H9 (cell line): ENCODE measurements around the gene PRR15. TPM values are rescaled to one million over a fixed set of nuclear protein-coding genes. Genes with fewer than 3 reads are reported as not detected.

ENCODE experiments used
- DNase-seq: peaks from one replicate; pipeline ENCODE4 v3.0.0-alpha.2; 2017
- H2AFZ ChIP-seq: one replicate; pipeline ENCODE4 v1.6.1; 2013; ENCODE audit warnings: mild to moderate bottlenecking, low read length, control low read depth, moderate library complexity
- H2AK5ac ChIP-seq: 2 replicates; pipeline ENCODE4 v1.6.1; 2013; ENCODE audit warnings: low read length, control low read depth, mixed read lengths; ENCODE audit not compliant: insufficient read length
- H2BK120ac ChIP-seq: one replicate; pipeline ENCODE4 v1.6.1; 2013; ENCODE audit warnings: low read depth, mild to moderate bottlenecking, low read length, control low read depth, inconsistent platforms; ENCODE audit not compliant: poor library complexity, severe bottlenecking
- H2BK12ac ChIP-seq: 2 replicates; pipeline ENCODE4 v1.6.1; 2013; ENCODE audit warnings: low read length, control low read depth, mixed read lengths, low read depth; ENCODE audit not compliant: insufficient read length
- H2BK15ac ChIP-seq: 2 replicates; pipeline ENCODE4 v1.6.1; 2013; ENCODE audit warnings: low read depth, low read length, control low read depth
- H2BK20ac ChIP-seq: one replicate; pipeline ENCODE4 v1.6.1; 2013; ENCODE audit warnings: low read depth, mild to moderate bottlenecking, low read length, control low read depth, inconsistent platforms; ENCODE audit not compliant: poor library complexity, severe bottlenecking
- H2BK5ac ChIP-seq: 2 replicates; pipeline ENCODE4 v1.6.1; 2013; ENCODE audit warnings: low read length, control low read depth, mixed read lengths; ENCODE audit not compliant: insufficient read length
- H3K14ac ChIP-seq: 2 replicates; pipeline ENCODE4 v1.6.1; 2013; ENCODE audit warnings: low read length, control low read depth; ENCODE audit not compliant: insufficient read depth
- H3K18ac ChIP-seq: 2 replicates; pipeline ENCODE4 v1.6.1; 2013; ENCODE audit warnings: low read depth, mild to moderate bottlenecking, mixed read lengths, low read length, control low read depth; ENCODE audit not compliant: insufficient read length
- H3K23ac ChIP-seq: 2 replicates; pipeline ENCODE4 v1.6.1; 2013; ENCODE audit warnings: low read length, control low read depth, mixed read lengths, low read depth; ENCODE audit not compliant: insufficient read length
- H3K23me2 ChIP-seq: 2 replicates; pipeline ENCODE4 v1.6.1; 2013; ENCODE audit warnings: low read depth, mild to moderate bottlenecking, mixed read lengths, low read length, control low read depth; ENCODE audit not compliant: insufficient read length, poor library complexity, severe bottlenecking
- H3K27ac ChIP-seq: 2 replicates; pipeline ENCODE4 v1.5.1; 2013; ENCODE audit warnings: low read length, control low read depth, mixed read lengths, low read depth; ENCODE audit not compliant: insufficient read length
- H3K27me3 ChIP-seq: 2 replicates; pipeline ENCODE4 v1.6.1; 2013; ENCODE audit warnings: low read length, control low read depth, inconsistent platforms; ENCODE audit not compliant: insufficient read depth
- H3K4ac ChIP-seq: 2 replicates; pipeline ENCODE4 v1.6.1; 2013; ENCODE audit warnings: low read depth, mild to moderate bottlenecking, control low read depth, inconsistent platforms, low read length, moderate library complexity
- H3K4me1 ChIP-seq: 2 replicates; pipeline ENCODE4 v1.6.1; 2013; ENCODE audit warnings: low read length, control low read depth, inconsistent platforms; ENCODE audit not compliant: insufficient read depth
- H3K4me2 ChIP-seq: 2 replicates; pipeline ENCODE4 v1.6.1; 2013; ENCODE audit warnings: low read length, control low read depth, mixed read lengths; ENCODE audit not compliant: insufficient read length, insufficient read depth
- H3K56ac ChIP-seq: 2 replicates; pipeline ENCODE4 v1.6.1; 2013; ENCODE audit warnings: low read depth, mild to moderate bottlenecking, mixed read lengths, low read length, control low read depth; ENCODE audit not compliant: insufficient read length
- H3K79me1 ChIP-seq: 2 replicates; pipeline ENCODE4 v1.6.1; 2013; ENCODE audit warnings: low read depth, mild to moderate bottlenecking, moderate library complexity, low read length, control low read depth, inconsistent platforms; ENCODE audit not compliant: insufficient read depth, poor library complexity, severe bottlenecking
- H3K79me2 ChIP-seq: 2 replicates; pipeline ENCODE4 v1.6.1; 2013; ENCODE audit warnings: low read length, control low read depth, inconsistent platforms; ENCODE audit not compliant: insufficient read depth
- H3K9ac ChIP-seq: 2 replicates; pipeline ENCODE4 v1.6.1; 2013; ENCODE audit warnings: low read length, control low read depth, mixed read lengths; ENCODE audit not compliant: insufficient read length; ENCODE audit errors: extremely low read depth
- H3K9me3 ChIP-seq: one replicate; pipeline ENCODE4 v1.6.1; 2013; ENCODE audit warnings: low read depth, low read length, inconsistent platforms; ENCODE audit not compliant: control insufficient read depth
- H3T11ph ChIP-seq: one replicate; pipeline ENCODE4 v1.6.1; 2013; ENCODE audit warnings: mild to moderate bottlenecking, low read length, control low read depth, inconsistent platforms
- H4K20me1 ChIP-seq: one replicate; pipeline ENCODE4 v1.6.1; 2013; ENCODE audit not compliant: control insufficient read depth, insufficient read length, insufficient read depth
- H4K5ac ChIP-seq: 2 replicates; pipeline ENCODE4 v1.6.1; 2013; ENCODE audit warnings: low read depth, mild to moderate bottlenecking, mixed read lengths, low read length, control low read depth; ENCODE audit not compliant: insufficient read length
- H4K8ac ChIP-seq: replicated peaks from 2 replicates; pipeline ENCODE4 v1.6.1; 2013; ENCODE audit warnings: low read length, control low read depth, mixed read lengths, low read depth; ENCODE audit not compliant: insufficient read length
- H4K91ac ChIP-seq: 2 replicates; pipeline ENCODE4 v1.6.1; 2013; ENCODE audit warnings: low read depth, mild to moderate bottlenecking, moderate library complexity, mixed read lengths, low read length, control low read depth; ENCODE audit not compliant: insufficient read length
- H3K27ac Mint-ChIP-seq, 3 experiments: 2 replicates in 2 of 3; 3 replicates in 1 of 3; pipeline ENCODE4 v1.8.0; 2020 to 2021; ENCODE audit warnings: mixed read lengths in 3 of 3, mild to moderate bottlenecking in 1 of 3, moderate library complexity in 1 of 3
- H3K27me3 Mint-ChIP-seq: 2 replicates; pipeline ENCODE4 v1.8.0; 2021; ENCODE audit warnings: low read depth, mild to moderate bottlenecking, moderate library complexity, mixed read lengths
- H3K36me3 Mint-ChIP-seq, 3 experiments: 2 replicates in 2 of 3; 3 replicates in 1 of 3; pipeline ENCODE4 v1.8.0; 2020 to 2021; ENCODE audit warnings: low read depth in 3 of 3, mixed read lengths in 3 of 3; ENCODE audit not compliant: insufficient read depth in 1 of 3
- H3K4me1 Mint-ChIP-seq, 2 experiments: 2 replicates each; pipeline ENCODE4 v1.8.0; 2020; ENCODE audit warnings: mixed read lengths in 2 of 2
- H3K4me3 Mint-ChIP-seq, 2 experiments: 2 replicates in 1 of 2; 3 replicates in 1 of 2; pipeline ENCODE4 v1.8.0; 2020 to 2021; ENCODE audit warnings: mild to moderate bottlenecking in 2 of 2, mixed read lengths in 2 of 2, moderate library complexity in 1 of 2
- H3K9me3 Mint-ChIP-seq, 2 experiments: 2 replicates in 1 of 2; 3 replicates in 1 of 2; pipeline ENCODE4 v1.8.0; 2020; ENCODE audit warnings: mild to moderate bottlenecking in 2 of 2, mixed read lengths in 2 of 2, moderate library complexity in 1 of 2
- CTCF ChIP-seq: fragments of 200-600 bp; sonication (generic); conservative IDR thresholded peaks from 3 replicates; pipeline ENCODE4 v1.8.0; 2021; ENCODE audit warnings: antibody characterized with exemption, mild to moderate bottlenecking
- WGBS: extraction: QIAGEN DNeasy Blood & Tissue Kit; methylation state at CpG from one replicate; pipeline ENCODE4 v1.1.7; 2013; ENCODE audit warnings: missing lambda C conversion rate, low lambda C conversion rate, mixed read lengths; ENCODE audit not compliant: insufficient read length; ENCODE audit errors: extremely low coverage; 5-methylcytosine and 5-hydroxymethylcytosine counted together
- total RNA-seq: library from RNA; stranded (reverse); gene quantifications from 2 replicates; pipeline ENCODE4 v1.2.1, GENCODE V29; 2021

The PRR15 gene
- total RNA-seq, 1 experiment from 2014 or later = 15.1 TPM

- peaks cover 12 to 13% of the 10 kb centered on the region in 2 experiments for H3K4me1 Mint-ChIP-seq
- Histone ChIP-seq H3K18ac (no peak overlapping the region), H3K4me1 (peaks cover 5% of the 10 kb centered on the region; the same call in 1 of the 2 replicates), H3K79me1 (no peaks in the 10 kb centered on the region), H3K14ac (no peak overlapping the region), H3T11ph (no peak overlapping the region), H4K8ac (no peak overlapping the region), H3K56ac (no peak overlapping the region), H2BK20ac (no peak overlapping the region), H2BK120ac (no peak overlapping the region), H3K79me2 (no peaks in the 10 kb centered on the region), H2BK12ac (no peak overlapping the region), H3K23me2 (no peaks in the 10 kb centered on the region), H3K27me3 (no peaks in the 10 kb centered on the region), H3K4me2 (no peak overlapping the region), H4K20me1 (no peaks in the 10 kb centered on the region), H4K91ac (no peak overlapping the region), H3K9ac (no peak overlapping the region), H3K4ac (no peak overlapping the region), H4K5ac (no peak overlapping the region), H2BK15ac (no peak overlapping the region), H2BK5ac (no peak overlapping the region), H2AK5ac (no peak overlapping the region), H3K27ac (no peak overlapping the region), H3K9me3 (peaks cover 24% of the 10 kb centered on the region), H2AFZ (no peak overlapping the region), H3K23ac (no peak overlapping the region)
- TF ChIP-seq CTCF = no peak
- peaks cover 3% of the 10 kb centered on the region; the same call in 1 of the 2 replicates for H3K27me3 Mint-ChIP-seq
- H3K27ac Mint-ChIP-seq = no peak overlapping the region
- DNase-seq = no peak
- H3K9me3 Mint-ChIP-seq = peaks cover 36 to 38% of the 10 kb centered on the region in 2 experiments
- no CpG with 5 or more reads among the region's 3 CpGs for WGBS
- no peak overlapping the region for H3K4me3 Mint-ChIP-seq
- peaks cover 22 to 34% (median 29%) of the 10 kb centered on the region in 3 experiments for H3K36me3 Mint-ChIP-seq
Measured at GRCh38 chr7:29574659-29575058, 11.0 kb downstream of the PRR15 start.
